HCT116 (cell line): ENCODE data around the gene PACS2.

Experiments
- ATF3 ChIP-seq: IDR thresholded peaks from 2 replicates; pipeline ENCODE4 v1.6.1; 2012
- CEBPB ChIP-seq: IDR thresholded peaks from 2 replicates; pipeline ENCODE4 v1.6.1; 2012; ENCODE audit warnings: low read depth
- CTCF ChIP-seq, 3 experiments: fragments of 200-600 bp in 1 of 3; sonication (generic) in 1 of 3; IDR thresholded peaks in 2 of 3; conservative IDR thresholded peaks in 1 of 3; 2 replicates each; pipeline ENCODE4 v1.5.1; 2012 to 2017; ENCODE audit warnings: low read depth in 2 of 3, low read length in 2 of 3, antibody characterized with exemption in 1 of 3, borderline replicate concordance in 1 of 3, control low read depth in 1 of 3, mild to moderate bottlenecking in 1 of 3, mixed read lengths in 1 of 3, mixed run types in 1 of 3, moderate library complexity in 1 of 3; ENCODE audit not compliant: insufficient read depth in 1 of 3
- EGR1 ChIP-seq: IDR thresholded peaks from 2 replicates; pipeline ENCODE4 v1.6.1; 2012; ENCODE audit warnings: low read depth
- ELF1 ChIP-seq: IDR thresholded peaks from 2 replicates; pipeline ENCODE4 v1.6.1; 2012; ENCODE audit warnings: low read depth, borderline replicate concordance
- EZH2 ChIP-seq: fragments of 200-600 bp; sonication (generic); IDR thresholded peaks from 2 replicates; pipeline ENCODE4 v1.6.1; 2017; ENCODE audit warnings: antibody characterized with exemption, mixed run types
- EZH2phosphoT487 ChIP-seq: fragments of 200-600 bp; IDR thresholded peaks from 2 replicates; pipeline ENCODE4 v1.6.1; 2018; ENCODE audit warnings: antibody characterized with exemption, borderline replicate concordance
- MAX ChIP-seq: IDR thresholded peaks from 2 replicates; pipeline ENCODE4 v1.6.1; 2012
- POLR2A ChIP-seq: IDR thresholded peaks from 2 replicates; pipeline ENCODE4 v1.7.0; 2011; ENCODE audit warnings: borderline replicate concordance; ENCODE audit not compliant: insufficient read depth, insufficient read length; ENCODE audit errors: extremely low read depth
- POLR2AphosphoS5 ChIP-seq: IDR thresholded peaks from 2 replicates; pipeline ENCODE4 v1.6.1; 2011; ENCODE audit warnings: mild to moderate bottlenecking, low read depth, low read length, moderate library complexity
- REST ChIP-seq: IDR thresholded peaks from 2 replicates; pipeline ENCODE4 v1.6.1; 2012; ENCODE audit warnings: low read depth
- SP1 ChIP-seq: IDR thresholded peaks from 2 replicates; pipeline ENCODE4 v1.6.1; 2012; ENCODE audit warnings: low read depth
- TCF7L2 ChIP-seq: IDR thresholded peaks from 2 replicates; pipeline ENCODE4 v1.7.0; 2011; ENCODE audit warnings: borderline replicate concordance, inconsistent platforms; ENCODE audit not compliant: insufficient read depth, insufficient read length; ENCODE audit errors: extremely low read depth
- YY1 ChIP-seq: IDR thresholded peaks from 2 replicates; pipeline ENCODE4 v1.6.1; 2011; ENCODE audit warnings: low read length, low read depth, moderate library complexity, mild to moderate bottlenecking; ENCODE audit not compliant: insufficient replicate concordance; ENCODE audit errors: extremely low read depth

GRCh38 chr14:105378199-105378598 is 63.7 kb downstream of the PACS2 start:
- no peak for TF ChIP-seq CTCF (IDR thresholded peaks at IDR 0.05 in 2 of 3, conservative IDR thresholded peaks at IDR 0.05 in 1 of 3; ENCODE audit: borderline replicate concordance in 1 of 3, insufficient read depth in 1 of 3, low read depth in 2 of 3, low read length in 2 of 3)
- no peak for TF ChIP-seq ELF1
- no peak for TF ChIP-seq EZH2phosphoT487
- no peak for TF ChIP-seq TCF7L2
- no peak for TF ChIP-seq REST
- no peak for TF ChIP-seq CEBPB
- TF ChIP-seq POLR2AphosphoS5, result no peak
- no peak for TF ChIP-seq SP1
- TF ChIP-seq YY1, result no peak
- no peak for TF ChIP-seq EZH2
- TF ChIP-seq ATF3, result no peak
- TF ChIP-seq MAX, result no peak
- no peak for TF ChIP-seq POLR2A
- no peak for TF ChIP-seq EGR1
